SU-DHL-6 (cell line): ENCODE results near the gene SLC35B2.

Source experiments
- H2AFZ ChIP-seq: fragments of 200-600 bp; sonication (generic); 2 replicates; pipeline ENCODE4 v1.6.1; 2014; ENCODE audit warnings: low read depth, mild to moderate bottlenecking, moderate library complexity, mixed read lengths, antibody characterized with exemption, low read length; ENCODE audit not compliant: severe bottlenecking
- H3F3A ChIP-seq: fragments of 200-600 bp; shearing (Covaris generic); 2 replicates; pipeline ENCODE4 v1.6.0; 2016; ENCODE audit warnings: antibody characterized with exemption, mild to moderate bottlenecking; ENCODE audit not compliant: insufficient read depth
- H3K27ac ChIP-seq: fragments of 200-600 bp; sonication (generic); 2 replicates; pipeline ENCODE4 v1.5.1; 2016; ENCODE audit warnings: low read depth, mild to moderate bottlenecking, low read length, moderate library complexity, mixed read lengths
- H3K27me3 ChIP-seq: fragments of 200-600 bp; sonication (generic), shearing (Covaris generic); 2 replicates; pipeline ENCODE4 v1.6.0; 2014; ENCODE audit warnings: mild to moderate bottlenecking, low read length
- H3K36me3 ChIP-seq: fragments of 200-600 bp; sonication (generic); 2 replicates; pipeline ENCODE4 v1.6.1; 2014; ENCODE audit warnings: mild to moderate bottlenecking, low read length, mixed read lengths
- H3K4me2 ChIP-seq: fragments of 300-600, 200-600 bp; shearing (Covaris generic), sonication (generic); 2 replicates; pipeline ENCODE4 v1.6.0; 2014; ENCODE audit warnings: low read length, low read depth, mild to moderate bottlenecking; ENCODE audit not compliant: poor library complexity, severe bottlenecking
- H3K4me3 ChIP-seq: fragments of 200-600 bp; sonication (generic); 2 replicates; pipeline ENCODE4 v1.5.1; 2014; ENCODE audit warnings: antibody characterized with exemption, low read length, mild to moderate bottlenecking, mixed read lengths; ENCODE audit not compliant: insufficient read depth, poor library complexity, severe bottlenecking
- H3K79me2 ChIP-seq: fragments of 200-600 bp; sonication (generic); 2 replicates; pipeline ENCODE4 v1.6.1; 2014; ENCODE audit warnings: mild to moderate bottlenecking, low read length, moderate library complexity; ENCODE audit not compliant: insufficient read depth
- H3K9ac ChIP-seq: fragments of 200-600 bp; sonication (generic); 2 replicates; pipeline ENCODE4 v1.7.0; 2014; ENCODE audit warnings: mild to moderate bottlenecking, low read length
- H3K9me2 ChIP-seq: fragments of 200-600 bp; sonication (generic); replicated peaks from 2 replicates; pipeline ENCODE4 v1.6.1; 2014; ENCODE audit warnings: low read length; ENCODE audit not compliant: insufficient read depth
- H3K9me3 ChIP-seq: fragments of 200-600 bp; sonication (generic); 2 replicates; pipeline ENCODE4 v1.6.1; 2014; ENCODE audit warnings: low read length, mixed read lengths; ENCODE audit not compliant: insufficient read depth
- H4K20me1 ChIP-seq: fragments of 200-600 bp; sonication (generic); 2 replicates; pipeline ENCODE4 v1.6.1; 2014; ENCODE audit warnings: low read depth, mild to moderate bottlenecking, antibody characterized with exemption, low read length, moderate library complexity, mixed read lengths
- EZH2phosphoT487 ChIP-seq: fragments of 200-600 bp; sonication (generic), shearing (Covaris generic); conservative IDR thresholded peaks from 2 replicates; pipeline ENCODE4 v1.6.1; 2018; ENCODE audit warnings: mild to moderate bottlenecking, antibody characterized with exemption, low read length, moderate library complexity, mixed read lengths
- TF ChIP-seq, protein P1 (sequence below): fragments of 200-600 bp; sonication (generic); IDR thresholded peaks from one replicate; pipeline ENCODE4 v1.5.1; 2017; ENCODE audit warnings: antibody characterized with exemption, mild to moderate bottlenecking, low read length, moderate library complexity; ENCODE audit not compliant: insufficient read depth, poor library complexity, severe bottlenecking

SLC35B2 gene

DNA sequence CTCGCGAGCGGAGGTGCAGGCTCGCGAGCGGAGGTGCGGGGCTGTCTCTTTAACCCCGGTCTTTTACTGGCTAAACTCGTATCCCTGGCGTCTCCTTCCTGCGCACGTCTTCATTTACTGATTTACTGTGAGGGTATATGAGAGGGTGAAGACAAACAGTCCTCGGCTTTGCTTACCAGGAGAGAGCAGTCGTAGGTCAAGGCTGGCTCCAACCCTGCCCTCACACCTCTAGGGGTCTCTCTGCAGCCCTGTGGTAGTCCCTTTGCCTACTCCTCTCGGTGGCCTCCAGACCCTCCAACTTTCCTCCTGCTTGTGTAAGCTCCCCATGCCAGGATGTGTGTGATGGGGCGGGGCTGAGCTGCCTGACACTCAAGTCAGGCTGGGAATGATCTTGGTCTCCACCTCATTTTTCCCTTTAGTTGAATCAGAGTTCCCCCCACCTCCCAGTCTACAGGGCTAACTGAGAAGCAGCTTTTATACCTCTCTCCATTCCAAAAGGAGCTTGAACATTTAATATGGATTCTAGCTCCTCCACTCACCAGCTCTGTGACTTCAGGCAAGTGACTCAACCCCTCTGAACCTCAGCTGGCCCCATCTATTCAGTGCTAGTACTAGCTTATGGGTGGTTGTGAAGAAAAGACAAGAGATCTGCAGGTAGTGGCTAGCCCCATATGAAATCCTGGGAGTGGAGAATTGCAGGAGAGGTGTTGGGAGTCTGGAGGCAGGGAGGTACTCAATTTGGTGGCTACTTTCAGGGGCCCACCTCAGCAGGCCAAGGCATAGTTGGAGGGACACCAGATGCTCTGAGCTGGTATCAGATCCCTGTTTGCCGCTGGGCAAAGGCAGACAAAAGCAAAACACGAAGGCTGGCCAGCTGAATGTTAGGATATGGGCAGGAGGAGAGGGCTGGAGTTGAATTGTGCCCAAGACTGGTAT is 33.0 kb downstream of the SLC35B2 start:
- Histone ChIP-seq H3K4me3 (peak overlapping the region; percentile 81), H3K9ac (peak overlapping the region; percentile 83), H3K79me2 (peaks cover 44% of the 10 kb centered on the region), H3K4me2 (peak overlapping the region; percentile 66), H3K27ac (peak overlapping the region; percentile 65), H3K36me3 (no peaks in the 10 kb centered on the region), H2AFZ (peak overlapping the region; percentile 65), H3K27me3 (no peaks in the 10 kb centered on the region), H3K9me3 (no peaks in the 10 kb centered on the region), H3K9me2 (no peaks in the 10 kb centered on the region), H4K20me1 (no peaks in the 10 kb centered on the region), H3F3A (peaks cover 11% of the 10 kb centered on the region)
- TF ChIP-seq, protein P1, sequence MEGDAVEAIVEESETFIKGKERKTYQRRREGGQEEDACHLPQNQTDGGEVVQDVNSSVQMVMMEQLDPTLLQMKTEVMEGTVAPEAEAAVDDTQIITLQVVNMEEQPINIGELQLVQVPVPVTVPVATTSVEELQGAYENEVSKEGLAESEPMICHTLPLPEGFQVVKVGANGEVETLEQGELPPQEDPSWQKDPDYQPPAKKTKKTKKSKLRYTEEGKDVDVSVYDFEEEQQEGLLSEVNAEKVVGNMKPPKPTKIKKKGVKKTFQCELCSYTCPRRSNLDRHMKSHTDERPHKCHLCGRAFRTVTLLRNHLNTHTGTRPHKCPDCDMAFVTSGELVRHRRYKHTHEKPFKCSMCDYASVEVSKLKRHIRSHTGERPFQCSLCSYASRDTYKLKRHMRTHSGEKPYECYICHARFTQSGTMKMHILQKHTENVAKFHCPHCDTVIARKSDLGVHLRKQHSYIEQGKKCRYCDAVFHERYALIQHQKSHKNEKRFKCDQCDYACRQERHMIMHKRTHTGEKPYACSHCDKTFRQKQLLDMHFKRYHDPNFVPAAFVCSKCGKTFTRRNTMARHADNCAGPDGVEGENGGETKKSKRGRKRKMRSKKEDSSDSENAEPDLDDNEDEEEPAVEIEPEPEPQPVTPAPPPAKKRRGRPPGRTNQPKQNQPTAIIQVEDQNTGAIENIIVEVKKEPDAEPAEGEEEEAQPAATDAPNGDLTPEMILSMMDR: peak; percentile 68
- TF ChIP-seq EZH2phosphoT487: no peak

DNA sequence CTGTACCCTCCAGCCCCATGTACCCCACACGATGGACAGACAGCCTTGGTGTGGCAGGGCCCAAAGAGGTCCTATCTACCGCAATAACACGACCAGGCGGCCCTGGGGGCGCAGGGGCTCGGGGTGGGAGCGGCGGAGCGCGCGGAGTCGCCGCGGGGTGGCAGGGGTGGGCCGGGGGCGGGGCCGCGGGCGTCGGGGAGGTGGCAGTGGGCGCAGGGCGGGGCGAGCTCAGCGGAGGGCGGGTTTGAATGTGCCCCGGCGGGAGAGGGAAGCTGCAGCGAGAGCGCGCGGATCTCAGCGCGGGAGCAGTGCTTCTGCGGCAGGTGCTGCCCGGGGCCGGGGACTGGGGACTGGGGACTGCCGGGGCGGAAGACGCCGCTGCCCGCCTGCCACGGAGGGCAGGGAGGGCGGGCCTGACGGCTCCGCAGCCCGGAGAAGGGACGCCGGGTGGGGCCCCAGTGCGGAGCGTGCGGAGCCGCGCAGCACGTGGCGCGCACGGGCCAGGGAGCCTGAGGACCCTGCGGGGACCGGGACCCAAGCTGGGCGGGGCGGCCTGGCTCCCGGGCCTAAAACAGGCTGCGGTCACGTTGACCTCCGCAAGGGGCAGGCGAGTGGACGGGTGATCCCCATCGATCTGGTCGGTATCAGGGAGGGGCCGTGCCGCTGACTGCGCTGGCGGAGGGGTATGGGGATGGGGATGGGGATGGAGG is 33.9 kb downstream of the SLC35B2 start, which contains the start of gene SLC29A1:
SLC29A1 (plus strand) TSS at position 277 of the 710 bp plus-strand sequence. CDS start 3,719 bp downstream, outside the sequence.
- Histone ChIP-seq H3K9me2 (no peaks in the 10 kb centered on the region), H3K27me3 (no peaks in the 10 kb centered on the region), H3K79me2 (peaks cover 40% of the 10 kb centered on the region), H3F3A (peaks cover 11% of the 10 kb centered on the region), H4K20me1 (no peaks in the 10 kb centered on the region), H2AFZ (peak within 1 kb of the TSS; percentile 65), H3K4me2 (peak within 1 kb of the TSS; percentile 66), H3K4me3 (peak within 1 kb of the TSS; percentile 81), H3K9ac (peak within 1 kb of the TSS; percentile 83), H3K9me3 (no peaks in the 10 kb centered on the region), H3K27ac (peak within 1 kb of the TSS; percentile 65), H3K36me3 (no peaks in the 10 kb centered on the region)
- TF ChIP-seq, protein P1: peak; percentile 18
- no peak for TF ChIP-seq EZH2phosphoT487

DNA sequence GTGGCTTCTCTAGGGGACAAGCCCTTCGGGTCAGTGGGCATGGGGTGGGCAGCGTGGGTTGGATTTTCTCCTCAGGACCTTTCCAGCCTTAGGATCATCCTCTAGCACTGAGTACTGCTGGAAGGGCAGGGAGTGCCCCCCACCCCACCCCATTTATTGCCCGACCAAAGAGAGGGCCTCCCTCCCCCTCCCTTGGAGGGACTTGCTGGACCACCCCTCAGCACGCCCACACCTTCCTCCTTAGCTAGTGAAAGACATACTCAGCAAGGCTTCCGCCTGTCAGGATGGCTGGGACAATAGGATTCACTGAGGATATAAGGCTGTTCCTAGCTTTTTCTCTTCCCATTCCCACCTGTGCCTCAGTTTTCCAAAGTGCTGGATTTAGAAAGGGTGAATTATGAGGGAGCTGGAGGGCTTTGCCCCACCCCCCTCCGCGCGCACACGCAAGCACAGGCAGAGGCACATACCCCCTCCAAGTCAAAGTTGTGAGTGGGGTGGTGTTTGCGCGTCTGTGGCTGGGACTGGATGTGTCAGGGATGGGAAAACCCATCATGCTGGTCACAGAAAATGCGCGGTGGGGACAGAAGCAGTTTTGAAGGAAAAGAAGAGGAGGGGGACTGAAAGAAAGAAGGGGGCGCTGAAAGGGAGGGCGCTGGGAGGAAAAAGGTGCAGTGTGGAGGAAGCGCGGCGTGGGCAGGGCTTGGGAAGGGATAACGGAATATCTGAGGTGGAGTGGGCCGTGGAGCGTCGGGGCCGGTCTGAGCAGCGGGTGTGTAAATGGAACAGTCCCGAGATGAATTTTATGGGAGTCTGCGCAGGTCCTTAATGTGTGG is 34.6 kb downstream of the SLC35B2 start:
- Histone ChIP-seq H4K20me1 (no peaks in the 10 kb centered on the region), H3K4me2 (peak overlapping the region; percentile 66), H3K9me3 (no peaks in the 10 kb centered on the region), H3K27me3 (no peaks in the 10 kb centered on the region), H3K27ac (no peak overlapping the region), H3F3A (peaks cover 14% of the 10 kb centered on the region), H3K9ac (peak overlapping the region; percentile 83), H2AFZ (peak overlapping the region; percentile 52), H3K4me3 (peak overlapping the region; percentile 81), H3K36me3 (no peaks in the 10 kb centered on the region), H3K9me2 (no peaks in the 10 kb centered on the region), H3K79me2 (peaks cover 40% of the 10 kb centered on the region)
- TF ChIP-seq, protein P1: no peak
- no peak for TF ChIP-seq EZH2phosphoT487
